Erythroblast (primary cell): Measurements from ENCODE around the gene TYW1B.

Source experiments
- GATA1 ChIP-seq: IDR thresholded peaks from 2 replicates; pipeline ENCODE4 v1.6.1; 2011; ENCODE audit warnings: low read depth, mild to moderate bottlenecking, control low read depth, low read length, moderate library complexity
- POLR2A ChIP-seq: IDR thresholded peaks from 2 replicates; pipeline ENCODE4 v1.6.1; 2011; ENCODE audit warnings: mild to moderate bottlenecking, low read length

- TF ChIP-seq POLR2A: no peak
- TF ChIP-seq GATA1: no peak
Observed at GRCh38 chr7:72760602-72761001, 67.4 kb downstream of the TYW1B start.
